ENCODE results near the gene SUMO3. TPM values are rescaled to one million over a fixed set of nuclear protein-coding genes. Genes with fewer than 3 reads are reported as not detected.
A peak's percentile ranks its signal among the peaks of the same experiment; 100 is the strongest.

Gene SUMO3
- polyA plus RNA-seq, 4 donors, result 70.8 to 105 (median 77.3) TPM

DNA sequence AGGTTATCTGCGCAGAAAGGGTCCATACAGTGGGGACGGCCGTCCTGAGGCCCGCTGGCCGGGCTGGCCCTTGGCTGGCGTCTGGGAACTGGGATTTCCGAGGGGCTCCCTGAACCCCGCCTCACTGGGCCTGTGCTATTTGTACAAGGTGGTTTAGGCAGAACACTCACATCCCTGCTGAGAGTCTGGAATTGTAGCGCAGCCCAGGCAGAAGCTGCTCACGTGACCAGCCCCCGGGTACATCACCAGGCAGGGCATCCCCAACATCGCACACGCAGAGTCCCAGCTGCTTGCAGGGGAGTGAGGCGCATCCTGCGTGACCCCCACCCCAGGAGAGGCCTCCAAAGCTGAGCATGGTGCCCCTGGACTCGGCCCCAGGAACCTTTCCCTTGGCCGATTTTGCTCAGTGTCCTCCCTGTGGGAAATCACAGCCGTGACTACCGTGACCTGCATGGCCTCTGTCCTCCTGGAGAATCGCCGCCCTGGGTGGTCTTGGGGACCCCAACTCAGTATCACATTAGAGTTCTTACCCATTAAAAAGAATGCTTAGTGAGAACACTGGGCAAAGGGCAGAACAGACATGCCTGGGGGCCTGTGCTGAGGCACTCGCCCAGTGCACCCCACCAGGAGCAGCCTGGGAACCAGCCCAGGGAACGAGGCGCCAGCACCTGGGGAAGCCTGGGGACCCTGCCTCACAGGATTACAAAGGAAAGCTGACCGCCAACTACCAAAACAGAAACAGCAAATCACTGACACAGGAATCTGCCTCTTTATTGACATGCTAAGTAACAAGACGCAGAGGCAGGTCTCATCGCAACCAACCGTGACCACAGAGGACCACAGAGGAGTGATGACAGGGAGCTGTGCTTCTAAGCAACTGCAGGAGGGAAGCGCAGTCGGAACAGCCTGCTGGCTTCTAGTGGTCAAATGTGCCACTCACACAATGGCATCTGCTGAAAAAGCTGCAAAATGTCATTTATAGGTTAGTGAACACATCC lies 49.7 kb downstream of the SUMO3 start:
- H3K4me1 ChIP-seq (ENCODE audit: control insufficient read depth in 3 of 3, insufficient read depth in 2 of 3, low read depth in 1 of 3, low read length in 2 of 3), result no peaks in the 10 kb centered on the region
- no peak overlapping the region for H3K27ac ChIP-seq (ENCODE audit: low read depth in 1 of 3, low read length in 2 of 3)
- H3K9me3 ChIP-seq (ENCODE audit: control insufficient read depth in 2 of 2, insufficient read depth in 1 of 2, low read depth in 1 of 2, low read length in 1 of 2), result no peaks in the 10 kb centered on the region
- no peak for DNase-seq
- H3K4me3 ChIP-seq (ENCODE audit: low read depth in 1 of 3, low read length in 3 of 3), result no peak overlapping the region
- no peak for FAIRE-seq
- WGBS, 3 donors, result 89 to 91% (median 89%) methylated on average over 30 of the region's 30 CpGs
- H3K36me3 ChIP-seq (ENCODE audit: control insufficient read depth in 3 of 3, insufficient read depth in 2 of 3, low read depth in 1 of 3, low read length in 3 of 3), result peaks cover 7 to 45% (median 8%) of the 10 kb centered on the region in 3 donors
- H3K27me3 ChIP-seq (ENCODE audit: control insufficient read depth in 3 of 3, insufficient read depth in 3 of 3, low read length in 3 of 3), result no peaks in the 10 kb centered on the region

- 66 to 71% (median 71%) methylated on average over 11 of the region's 11 CpGs for WGBS, 3 donors
- no peaks in the 10 kb centered on the region for H3K27me3 ChIP-seq (ENCODE audit: control insufficient read depth in 3 of 3, insufficient read depth in 3 of 3, low read length in 3 of 3)
- no peak overlapping the region for H3K4me3 ChIP-seq (ENCODE audit: low read depth in 1 of 3, low read length in 3 of 3)
- H3K36me3 ChIP-seq (ENCODE audit: control insufficient read depth in 3 of 3, insufficient read depth in 2 of 3, low read depth in 1 of 3, low read length in 3 of 3), result peaks cover 0 to 33% (median 5%) of the 10 kb centered on the region in 3 donors
- H3K9me3 ChIP-seq (ENCODE audit: control insufficient read depth in 2 of 2, insufficient read depth in 1 of 2, low read depth in 1 of 2, low read length in 1 of 2), result no peaks in the 10 kb centered on the region
- no peak for DNase-seq
- FAIRE-seq, result no peak
- H3K27ac ChIP-seq (ENCODE audit: low read depth in 1 of 3, low read length in 2 of 3), result no peak overlapping the region
- H3K4me1 ChIP-seq (ENCODE audit: control insufficient read depth in 3 of 3, insufficient read depth in 2 of 3, low read depth in 1 of 3, low read length in 2 of 3), result no peaks in the 10 kb centered on the region
These were observed 51.0 kb downstream of the SUMO3 start for GRCh38 chr21:44766818-44767354.

DNA sequence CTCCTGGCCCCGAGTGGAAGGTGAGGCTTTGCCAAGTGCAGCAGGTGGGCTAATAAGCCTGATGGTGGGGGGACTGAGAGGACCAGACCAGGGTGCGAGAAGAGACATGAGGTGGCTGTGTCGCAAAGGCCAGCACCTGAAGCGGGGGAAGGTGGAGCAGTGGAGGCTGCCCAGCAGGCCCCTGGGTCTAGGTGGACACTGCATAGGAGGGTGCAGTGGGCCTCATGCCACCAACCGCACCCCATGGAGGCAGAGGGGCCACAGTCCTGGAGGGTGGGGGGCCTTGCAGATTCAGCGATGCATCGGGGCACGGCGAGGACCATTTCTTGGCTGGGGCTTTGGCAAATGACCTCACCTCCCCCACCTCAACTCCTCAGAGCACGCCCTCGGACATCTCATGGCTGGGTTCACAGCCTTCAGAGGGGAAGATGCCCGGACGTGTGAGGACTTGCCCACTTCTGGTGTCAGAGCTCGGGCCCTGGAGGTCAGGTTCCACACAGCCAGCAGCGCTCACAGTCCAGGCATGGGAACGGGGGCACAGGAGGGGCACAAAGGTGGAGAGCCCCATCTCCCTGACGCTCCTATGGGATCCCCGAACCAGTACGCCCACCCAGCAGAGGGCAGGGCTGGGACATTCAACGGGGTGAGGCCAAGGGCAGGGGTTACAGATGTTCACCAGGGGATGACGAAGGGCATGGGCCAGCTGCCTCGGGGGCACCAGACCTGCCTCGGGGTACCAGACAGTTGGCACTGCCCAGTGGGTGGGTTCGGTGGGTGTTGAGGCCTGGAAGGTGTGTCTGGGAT lies 51.6 kb downstream of the SUMO3 start:
- H3K27me3 ChIP-seq (ENCODE audit: control insufficient read depth in 3 of 3, insufficient read depth in 3 of 3, low read length in 3 of 3), result no peaks in the 10 kb centered on the region
- no peaks in the 10 kb centered on the region for H3K9me3 ChIP-seq (ENCODE audit: control insufficient read depth in 2 of 2, insufficient read depth in 1 of 2, low read depth in 1 of 2, low read length in 1 of 2)
- no peak overlapping the region for H3K27ac ChIP-seq (ENCODE audit: low read depth in 1 of 3, low read length in 2 of 3)
- no peaks in the 10 kb centered on the region for H3K4me1 ChIP-seq (ENCODE audit: control insufficient read depth in 3 of 3, insufficient read depth in 2 of 3, low read depth in 1 of 3, low read length in 2 of 3)
- DNase-seq (no peak), FAIRE-seq (no peak)
- peaks cover 0 to 26% (median 5%) of the 10 kb centered on the region in 3 donors for H3K36me3 ChIP-seq (ENCODE audit: control insufficient read depth in 3 of 3, insufficient read depth in 2 of 3, low read depth in 1 of 3, low read length in 3 of 3)
- 74 to 85% (median 79%) methylated on average over 21 to 24 of the region's 24 CpGs for WGBS, 3 donors
- no peak overlapping the region for H3K4me3 ChIP-seq (ENCODE audit: low read depth in 1 of 3, low read length in 3 of 3)

GRCh38 chr21:44765231-44766013 lies 52.4 kb downstream of the SUMO3 start:
- peaks cover 0 to 19% (median 0%) of the 10 kb centered on the region in 3 donors for H3K36me3 ChIP-seq (ENCODE audit: control insufficient read depth in 3 of 3, insufficient read depth in 2 of 3, low read depth in 1 of 3, low read length in 3 of 3)
- H3K9me3 ChIP-seq (ENCODE audit: control insufficient read depth in 2 of 2, insufficient read depth in 1 of 2, low read depth in 1 of 2, low read length in 1 of 2), result no peaks in the 10 kb centered on the region
- 25 to 41% (median 28%) methylated on average over 12 of the region's 12 CpGs for WGBS, 3 donors
- no peak overlapping the region for H3K27ac ChIP-seq (ENCODE audit: low read depth in 1 of 3, low read length in 2 of 3)
- FAIRE-seq (no peak), DNase-seq (peak in 1 of 2 donors; percentile 21)
- H3K4me3 ChIP-seq (ENCODE audit: low read depth in 1 of 3, low read length in 3 of 3), result no peak overlapping the region
- no peaks in the 10 kb centered on the region for H3K4me1 ChIP-seq (ENCODE audit: control insufficient read depth in 3 of 3, insufficient read depth in 2 of 3, low read depth in 1 of 3, low read length in 2 of 3)
- H3K27me3 ChIP-seq (ENCODE audit: control insufficient read depth in 3 of 3, insufficient read depth in 3 of 3, low read length in 3 of 3), result no peaks in the 10 kb centered on the region

GRCh38 chr21:44764319-44765230 lies 53.3 kb downstream of the SUMO3 start:
- H3K27me3 ChIP-seq (ENCODE audit: control insufficient read depth in 3 of 3, insufficient read depth in 3 of 3, low read length in 3 of 3), result no peaks in the 10 kb centered on the region
- FAIRE-seq (no peak), DNase-seq (no peak)
- H3K4me1 ChIP-seq (ENCODE audit: control insufficient read depth in 3 of 3, insufficient read depth in 2 of 3, low read depth in 1 of 3, low read length in 2 of 3), result no peaks in the 10 kb centered on the region
- no peak overlapping the region for H3K27ac ChIP-seq (ENCODE audit: low read depth in 1 of 3, low read length in 2 of 3)
- H3K4me3 ChIP-seq (ENCODE audit: low read depth in 1 of 3, low read length in 3 of 3), result no peak overlapping the region
- WGBS, 3 donors, result 28 to 67% (median 42%) methylated on average over 24 to 26 of the region's 26 CpGs
- peaks cover 0 to 12% (median 0%) of the 10 kb centered on the region in 3 donors for H3K36me3 ChIP-seq (ENCODE audit: control insufficient read depth in 3 of 3, insufficient read depth in 2 of 3, low read depth in 1 of 3, low read length in 3 of 3)
- no peaks in the 10 kb centered on the region for H3K9me3 ChIP-seq (ENCODE audit: control insufficient read depth in 2 of 2, insufficient read depth in 1 of 2, low read depth in 1 of 2, low read length in 1 of 2)

- FAIRE-seq, result no peak
- 14 to 75% (median 42%) methylated on average over 13 to 25 of the region's 25 CpGs for WGBS, 3 donors
These were observed 54.2 kb downstream of the SUMO3 start for GRCh38 chr21:44763451-44764318.

DNA sequence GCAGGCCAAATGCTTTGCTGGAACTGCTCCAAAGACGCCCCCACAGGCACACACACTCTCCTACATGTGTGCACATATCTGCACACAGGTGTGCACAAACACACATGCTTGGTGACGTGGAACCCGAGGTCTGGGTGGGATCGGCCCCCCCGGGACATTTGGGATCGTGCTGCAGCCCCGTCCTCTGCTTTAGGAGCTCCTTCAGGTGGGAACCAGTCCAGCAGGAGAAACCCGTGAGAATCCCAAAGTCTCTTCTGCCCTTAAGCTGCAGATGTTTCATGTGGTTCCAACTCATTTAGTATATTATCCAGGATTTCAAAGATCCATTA lies 54.8 kb downstream of the SUMO3 start:
- DNase-seq (no peak), FAIRE-seq (no peak)
- WGBS, 3 donors, result 56 to 76% (median 56%) methylated on average over 8 of the region's 8 CpGs
- Histone ChIP-seq H3K4me3 (ENCODE audit: low read depth in 1 of 3, low read length in 3 of 3) (no peak overlapping the region), H3K4me1 (ENCODE audit: control insufficient read depth in 3 of 3, insufficient read depth in 2 of 3, low read depth in 1 of 3, low read length in 2 of 3) (no peaks in the 10 kb centered on the region), H3K27me3 (ENCODE audit: control insufficient read depth in 3 of 3, insufficient read depth in 3 of 3, low read length in 3 of 3) (no peaks in the 10 kb centered on the region), H3K9me3 (ENCODE audit: control insufficient read depth in 2 of 2, insufficient read depth in 1 of 2, low read depth in 1 of 2, low read length in 1 of 2) (no peaks in the 10 kb centered on the region), H3K36me3 (ENCODE audit: control insufficient read depth in 3 of 3, insufficient read depth in 2 of 3, low read depth in 1 of 3, low read length in 3 of 3) (no peaks in the 10 kb centered on the region), H3K27ac (ENCODE audit: low read depth in 1 of 3, low read length in 2 of 3) (no peak overlapping the region)

More at GRCh38 chr21:44763451-44764318, 54.2 kb downstream of the SUMO3 start:
- H3K4me1 ChIP-seq (ENCODE audit: control insufficient read depth in 3 of 3, insufficient read depth in 2 of 3, low read depth in 1 of 3, low read length in 2 of 3), result no peaks in the 10 kb centered on the region
- no peak overlapping the region for H3K4me3 ChIP-seq (ENCODE audit: low read depth in 1 of 3, low read length in 3 of 3)
- no peaks in the 10 kb centered on the region for H3K9me3 ChIP-seq (ENCODE audit: control insufficient read depth in 2 of 2, insufficient read depth in 1 of 2, low read depth in 1 of 2, low read length in 1 of 2)
- no peaks in the 10 kb centered on the region for H3K27me3 ChIP-seq (ENCODE audit: control insufficient read depth in 3 of 3, insufficient read depth in 3 of 3, low read length in 3 of 3)
- H3K27ac ChIP-seq (ENCODE audit: low read depth in 1 of 3, low read length in 2 of 3), result no peak overlapping the region
- DNase-seq, result peak in 1 of 2 donors; percentile 14
- peaks cover 0 to 6% (median 0%) of the 10 kb centered on the region in 3 donors for H3K36me3 ChIP-seq (ENCODE audit: control insufficient read depth in 3 of 3, insufficient read depth in 2 of 3, low read depth in 1 of 3, low read length in 3 of 3)
